Endothelial cell of umbilical vein (primary cell): ENCODE data around the gene CYP11A1. TPM values are rescaled to one million over a fixed set of nuclear protein-coding genes. Genes with fewer than 3 reads are reported as not detected.

Experiments used
- BruUV-seq: library from RNA; stranded (reverse); fragments of 400-500 nt; replicated peaks from 2 replicates; lab custom pipeline; 2021; lab: Mats Ljungman, UMichigan
- CTCF ChIA-PET: fragments of 300-600, 350-600 bp; sonication (Branson Sonifier 250); formaldehyde crosslinking; loops from one replicate; lab custom pipeline; 2021; ENCODE audit warnings: antibody characterized with exemption, inconsistent platforms; lab: Charles Lee
- POLR2A ChIA-PET: fragments of 300-600, 350-600 bp; sonication (Branson Sonifier 250); formaldehyde crosslinking; loops from one replicate; lab custom pipeline; 2021; ENCODE audit warnings: antibody characterized with exemption, inconsistent platforms; lab: Charles Lee
- DNase-seq: peaks from one replicate; pipeline ENCODE4 v3.0.0-alpha.2; 2011; ENCODE audit warnings: low read depth, low spot score
- FAIRE-seq: peaks from 2 replicates; lab custom pipeline; 2011; peaks lifted over from hg19 to GRCh38; lab: Jason Lieb, UNC
- H2AFZ ChIP-seq: 2 replicates; pipeline ENCODE4 v1.6.0; 2012; ENCODE audit warnings: low read depth, low read length, control low read depth, inconsistent platforms
- H3K27ac ChIP-seq: 2 replicates; pipeline ENCODE4 v1.5.1; 2011; ENCODE audit warnings: low read depth, mild to moderate bottlenecking, control low read depth, low read length, moderate library complexity; ENCODE audit not compliant: insufficient read depth
- H3K27me3 ChIP-seq, 2 experiments: 2 replicates each; pipeline versions ENCODE4 v1.6.0 to v1.6.1; 2011; ENCODE audit warnings: low read length in 2 of 2, mixed read lengths in 1 of 2; ENCODE audit not compliant: control insufficient read depth in 2 of 2, insufficient read depth in 2 of 2
- H3K36me3 ChIP-seq, 2 experiments: 2 replicates in 1 of 2; 3 replicates in 1 of 2; pipeline ENCODE4 v1.5.1; 2011; ENCODE audit warnings: low read length in 2 of 2, mild to moderate bottlenecking in 1 of 2, moderate library complexity in 1 of 2; ENCODE audit not compliant: control insufficient read depth in 2 of 2, insufficient read depth in 2 of 2; ENCODE audit errors: extremely low read depth in 1 of 2
- H3K4me1 ChIP-seq: 3 replicates; pipeline ENCODE4 v1.5.1; 2011; ENCODE audit warnings: mild to moderate bottlenecking, low read length; ENCODE audit not compliant: control insufficient read depth, insufficient read depth; ENCODE audit errors: extremely low read depth
- H3K4me2 ChIP-seq: 2 replicates; pipeline ENCODE4 v1.6.1; 2011; ENCODE audit warnings: low read length, control low read depth, mixed read lengths; ENCODE audit not compliant: insufficient read depth
- H3K4me3 ChIP-seq, 3 experiments: fragments of 200-600 bp in 1 of 3; sonication (generic), shearing (Covaris generic) in 1 of 3; replicated peaks in 1 of 3; 2 replicates each; pipeline ENCODE4 v1.5.1; 2011 to 2016; ENCODE audit warnings: control low read depth in 3 of 3, low read length in 3 of 3, mild to moderate bottlenecking in 2 of 3, inconsistent platforms in 1 of 3, low read depth in 1 of 3, moderate library complexity in 1 of 3; ENCODE audit not compliant: insufficient read depth in 1 of 3
- H3K79me2 ChIP-seq: 2 replicates; pipeline ENCODE4 v1.6.0; 2012; ENCODE audit warnings: low read length, inconsistent platforms; ENCODE audit not compliant: control insufficient read depth, insufficient read depth
- H3K9ac ChIP-seq: replicated peaks from 2 replicates; pipeline ENCODE3; 2011; ENCODE audit warnings: low read length, control low read depth; ENCODE audit not compliant: insufficient read depth; ENCODE audit errors: extremely low read depth
- H3K9me1 ChIP-seq: replicated peaks from 3 replicates; pipeline ENCODE4 v1.6.0; 2011; ENCODE audit warnings: mild to moderate bottlenecking, low read length; ENCODE audit not compliant: control insufficient read depth, insufficient read depth; ENCODE audit errors: extremely low read depth
- H3K9me3 ChIP-seq: replicated peaks from 2 replicates; pipeline ENCODE4 v1.5.1; 2012; ENCODE audit warnings: low read length, inconsistent platforms; ENCODE audit not compliant: control insufficient read depth, insufficient read depth
- H4K20me1 ChIP-seq: replicated peaks from 2 replicates; pipeline ENCODE3; 2011; ENCODE audit warnings: mild to moderate bottlenecking, low read length; ENCODE audit not compliant: control insufficient read depth, insufficient read depth; ENCODE audit errors: extremely low read depth
- CTCF ChIP-seq, 2 donors: IDR thresholded peaks; 1 replicate in 1 of 2; 2 replicates in 1 of 2; pipeline ENCODE4 v1.5.1; 2011; ENCODE audit warnings: low read length in 2 of 2, mild to moderate bottlenecking in 2 of 2, moderate library complexity in 2 of 2, control low read depth in 1 of 2, inconsistent platforms in 1 of 2, low read depth in 1 of 2; ENCODE audit not compliant: insufficient read depth in 1 of 2; ENCODE audit errors: extremely low read depth in 1 of 2
- FOS ChIP-seq: IDR thresholded peaks from 2 replicates; pipeline ENCODE4 v1.6.1; 2011; ENCODE audit warnings: mild to moderate bottlenecking, low read length, moderate library complexity, borderline replicate concordance; ENCODE audit not compliant: insufficient read depth
- dilution Hi-C: fragments of 300-500 bp; cut with MboI; formaldehyde crosslinking; loops from one replicate; pipeline ENCODE4 v1.15.0; 2019; ENCODE audit warnings: low sequenced_read_pairs; ENCODE audit not compliant: extremely low pct_ligation_motif_present
- intact Hi-C: fragments of 100-400 bp; cut with micrococcal nuclease; formaldehyde crosslinking; loops from one replicate; pipeline ENCODE4 v1.10.0; 2022
- polyA plus RNA-seq, 4 experiments: library from polyadenylated mRNA; depleted of rRNA in 3 of 4; stranded (reverse) in 3 of 4; unstranded in 1 of 4; fragments of >200 nt; gene quantifications; 2 replicates each; pipeline versions ENCODE4 v1.2.1 to v1.2.3, GENCODE V29; 2011 to 2012; ENCODE audit warnings: missing spikeins in 1 of 4
- total RNA-seq: library from RNA; stranded (reverse); gene quantifications from 2 replicates; pipeline ENCODE4 v1.2.3, GENCODE V29; 2021

CYP11A1 gene
- total and polyA plus RNA-seq, 2 donors (not counting 3 experiments of a cell fraction or from before 2014, with no cell fraction given) = 0.08 TPM; not detected in 1

DNA sequence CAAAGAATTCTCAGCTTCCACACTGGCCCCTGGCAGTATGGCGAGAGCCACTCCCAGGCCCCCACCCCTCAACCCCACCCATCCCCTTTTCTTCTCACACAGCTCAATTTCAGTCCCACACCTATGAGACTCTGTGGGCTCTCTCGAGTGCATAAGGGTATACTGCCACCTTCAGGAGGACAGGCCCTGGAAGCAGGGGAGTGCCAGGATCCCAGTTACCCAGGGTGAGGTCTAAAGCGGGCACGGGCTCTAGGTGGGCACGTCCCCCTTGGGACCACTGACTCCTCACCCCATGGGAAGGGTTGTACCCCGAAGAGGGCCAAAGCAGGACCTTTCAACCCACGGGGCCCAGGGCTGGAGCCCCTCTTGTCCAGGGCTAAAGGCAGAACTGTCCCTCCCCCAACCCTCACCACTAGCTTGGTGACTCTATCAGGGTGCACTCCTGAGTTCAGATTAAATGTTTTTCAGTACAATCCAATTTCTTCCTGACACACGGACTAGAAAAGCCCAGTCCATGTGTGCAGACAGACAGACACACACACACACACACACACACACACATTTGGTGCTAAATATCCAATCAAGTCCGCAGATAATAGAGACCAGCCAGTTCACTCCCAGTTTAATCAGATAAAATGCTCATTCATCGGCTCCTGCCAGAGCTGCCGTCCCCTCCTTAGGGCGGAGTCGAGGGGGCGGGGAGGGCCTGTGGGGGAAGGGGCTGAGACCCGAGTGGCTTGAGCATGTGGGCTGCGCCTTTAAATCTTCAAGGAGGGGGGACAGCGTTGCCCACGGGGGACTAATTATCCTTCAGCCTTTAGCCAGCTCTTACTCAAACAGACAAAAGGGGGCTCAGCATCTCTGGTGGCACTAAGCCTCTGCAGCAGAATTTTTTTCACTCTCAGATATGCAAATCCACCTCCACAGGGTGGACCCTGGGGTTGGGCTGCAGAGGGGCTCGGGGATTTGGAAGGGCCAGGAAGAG is 59.3 kb downstream of the CYP11A1 start:
- H3K36me3 ChIP-seq = no peaks in the 10 kb centered on the region
- FAIRE-seq (peak; percentile 75), DNase-seq (peak; percentile 43)
- H3K27ac ChIP-seq = no peak overlapping the region
- ChIA-PET CTCF (interaction anchor here (0.6 to 6.5 kb wide), 46 partner anchors 11 to 966 kb away, joined by 3 to 175 read pairs (median 5); partner anchors contain the start of genes ISLR2 and TBC1D21), POLR2A (no interaction called here)
- no peak overlapping the region for H2AFZ ChIP-seq
- H3K4me2 ChIP-seq = no peak overlapping the region
- BruUV-seq = no TSS peak
- H3K9me1 ChIP-seq = no peaks in the 10 kb centered on the region
- TF ChIP-seq FOS (no peak), CTCF (IDR thresholded peaks at IDR 0.05; ENCODE audit: extremely low read depth in 1 of 2, insufficient read depth in 1 of 2, low read depth in 1 of 2, low read length in 2 of 2) (peak; percentile 55 to 74)
- no peak overlapping the region for H3K9ac ChIP-seq
- peaks cover 18 to 31% of the 10 kb centered on the region in 2 experiments for H3K27me3 ChIP-seq
- H3K4me1 ChIP-seq = no peaks in the 10 kb centered on the region
- no peaks in the 10 kb centered on the region for H3K9me3 ChIP-seq
- no peaks in the 10 kb centered on the region for H4K20me1 ChIP-seq
- intact Hi-C loops = loop anchor here (1.0 to 5.0 kb wide), 5 partner anchors 68 to 356 kb away; no protein-coding TSS in a partner anchor
- no peaks in the 10 kb centered on the region for H3K79me2 ChIP-seq
- H3K4me3 ChIP-seq = no peak overlapping the region
- dilution Hi-C loops = no loop called here
